ENCODE results near the gene CNTF.

CNTF gene

DNA sequence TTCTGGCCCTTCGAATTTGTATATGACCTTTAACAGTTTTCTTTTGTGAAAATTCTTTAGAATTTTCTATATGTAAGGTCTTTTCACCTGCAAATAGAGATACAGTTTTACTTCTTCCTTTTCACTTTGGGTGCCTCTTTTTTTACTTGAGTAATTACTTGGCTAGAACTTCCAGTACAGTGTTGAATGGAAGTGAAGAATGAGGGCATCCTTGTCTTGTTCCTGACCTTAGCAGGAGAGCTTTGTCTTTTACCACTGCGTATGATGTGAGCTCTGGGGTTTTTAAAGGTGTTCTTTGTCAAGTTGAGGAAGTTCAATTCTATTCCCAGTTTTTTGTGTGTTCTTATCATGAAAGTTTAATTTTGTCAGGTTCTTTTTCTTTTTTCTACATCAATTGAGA, 22.0 kb upstream of the CNTF start:
- Histone ChIP-seq H3K4me1 (ENCODE audit: control insufficient read depth, insufficient read depth, low read length, poor library complexity, severe bottlenecking) (peaks cover 6% of the 10 kb centered on the region), H3K4me3 (ENCODE audit: insufficient read depth, low read depth, low read length, poor library complexity, severe bottlenecking) (no peak overlapping the region), H3K27ac (ENCODE audit: insufficient read depth, low read length, poor library complexity, severe bottlenecking) (no peak overlapping the region), H3K36me3 (ENCODE audit: control insufficient read depth, insufficient read depth, low read length) (no peaks in the 10 kb centered on the region), H3K9me3 (ENCODE audit: control insufficient read depth, low read length) (no peaks in the 10 kb centered on the region), H3K27me3 (replicated peaks; ENCODE audit: control insufficient read depth, insufficient read depth, low read length, poor library complexity, severe bottlenecking) (no peaks in the 10 kb centered on the region)
- no peak for DNase-seq

DNA sequence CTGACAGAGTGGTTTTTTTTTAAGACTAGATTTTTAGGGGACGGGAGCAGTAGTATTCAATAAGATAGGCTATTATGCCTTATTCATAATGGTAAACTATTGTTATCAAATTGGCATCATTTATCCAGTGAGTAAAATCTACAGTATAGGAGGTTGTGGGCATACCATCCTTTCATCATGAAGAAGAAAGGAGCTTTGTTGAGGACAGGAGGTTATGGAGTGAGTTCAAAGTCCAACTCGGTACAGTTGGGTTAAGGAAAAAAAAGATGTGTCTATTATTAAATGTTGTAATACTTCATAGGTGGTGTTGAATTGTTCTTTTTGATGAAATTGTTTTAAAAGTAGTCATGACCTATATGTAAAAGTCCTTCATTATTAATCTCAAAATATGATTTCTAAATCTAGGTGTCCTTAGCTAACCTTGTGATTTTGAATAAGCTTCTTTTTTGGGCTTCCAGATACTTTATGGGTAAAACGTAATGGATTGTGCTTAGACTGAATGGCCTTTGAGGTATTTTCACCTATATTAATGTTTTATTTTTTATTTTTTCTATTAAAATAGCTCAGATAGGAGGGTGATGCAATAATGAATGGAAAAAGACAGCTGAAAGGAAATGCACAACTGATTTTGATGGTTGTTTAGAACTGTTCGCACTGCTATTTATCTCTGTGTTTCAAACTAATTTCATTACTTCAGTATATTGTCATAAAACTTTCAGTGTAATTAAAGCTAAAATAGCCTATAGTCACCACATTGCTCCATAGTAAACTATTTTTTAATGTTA, 15.3 kb upstream of the CNTF start:
- H3K4me3 ChIP-seq (ENCODE audit: insufficient read depth, low read depth, low read length, poor library complexity, severe bottlenecking) = no peak overlapping the region
- H3K9me3 ChIP-seq (ENCODE audit: control insufficient read depth, low read length) = no peaks in the 10 kb centered on the region
- H3K4me1 ChIP-seq (ENCODE audit: control insufficient read depth, insufficient read depth, low read length, poor library complexity, severe bottlenecking) = no peaks in the 10 kb centered on the region
- no peak for DNase-seq
- no peak overlapping the region for H3K27ac ChIP-seq (ENCODE audit: insufficient read depth, low read length, poor library complexity, severe bottlenecking)
- no peaks in the 10 kb centered on the region for H3K27me3 ChIP-seq (replicated peaks; ENCODE audit: control insufficient read depth, insufficient read depth, low read length, poor library complexity, severe bottlenecking)
- H3K36me3 ChIP-seq (ENCODE audit: control insufficient read depth, insufficient read depth, low read length) = peaks cover 25% of the 10 kb centered on the region

DNA sequence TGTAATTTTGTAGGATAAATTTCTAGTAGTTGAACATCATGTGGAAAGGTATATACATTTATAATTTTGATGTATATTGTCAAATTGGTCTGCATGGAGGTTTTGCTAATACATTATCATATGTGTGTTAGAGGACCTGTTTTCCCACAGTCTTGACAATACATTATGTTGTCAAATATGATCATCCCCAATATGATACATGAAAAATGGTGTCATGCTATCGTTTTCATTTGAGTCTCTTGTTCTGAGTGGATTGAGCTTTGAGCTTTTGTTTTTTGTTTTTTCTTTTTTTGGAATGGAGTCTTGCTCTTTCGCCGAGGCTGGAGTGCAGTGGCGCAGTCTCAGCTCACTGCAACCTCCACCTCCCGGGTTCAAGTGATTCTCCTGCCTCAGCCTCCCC, 14.1 kb upstream of the CNTF start:
- Histone ChIP-seq H3K27ac (ENCODE audit: insufficient read depth, low read length, poor library complexity, severe bottlenecking) (no peak overlapping the region), H3K9me3 (ENCODE audit: control insufficient read depth, low read length) (no peaks in the 10 kb centered on the region), H3K27me3 (replicated peaks; ENCODE audit: control insufficient read depth, insufficient read depth, low read length, poor library complexity, severe bottlenecking) (no peaks in the 10 kb centered on the region), H3K4me3 (ENCODE audit: insufficient read depth, low read depth, low read length, poor library complexity, severe bottlenecking) (no peak overlapping the region), H3K4me1 (ENCODE audit: control insufficient read depth, insufficient read depth, low read length, poor library complexity, severe bottlenecking) (no peaks in the 10 kb centered on the region), H3K36me3 (ENCODE audit: control insufficient read depth, insufficient read depth, low read length) (peaks cover 37% of the 10 kb centered on the region)
- no peak for DNase-seq

DNA sequence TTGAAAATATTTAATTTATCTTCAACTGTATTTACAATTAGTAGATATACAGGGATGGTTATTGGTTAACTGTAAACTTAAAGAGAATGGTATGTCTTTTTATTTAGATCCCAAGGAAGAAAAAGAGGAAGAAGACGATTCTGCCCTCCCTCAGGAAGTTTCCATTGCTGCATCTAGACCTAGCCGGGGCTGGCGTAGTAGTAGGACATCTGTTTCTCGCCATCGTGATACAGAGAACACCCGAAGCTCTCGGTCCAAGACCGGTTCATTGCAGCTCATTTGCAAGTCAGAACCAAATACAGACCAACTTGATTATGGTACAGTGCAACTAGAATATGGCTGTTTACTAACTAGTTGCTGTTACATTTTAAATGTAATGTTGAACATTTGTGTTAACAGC, 12.7 kb upstream of the CNTF start:
- no peaks in the 10 kb centered on the region for H3K4me1 ChIP-seq (ENCODE audit: control insufficient read depth, insufficient read depth, low read length, poor library complexity, severe bottlenecking)
- DNase-seq = no peak
- no peaks in the 10 kb centered on the region for H3K9me3 ChIP-seq (ENCODE audit: control insufficient read depth, low read length)
- H3K27me3 ChIP-seq (replicated peaks; ENCODE audit: control insufficient read depth, insufficient read depth, low read length, poor library complexity, severe bottlenecking) = no peaks in the 10 kb centered on the region
- peaks cover 51% of the 10 kb centered on the region for H3K36me3 ChIP-seq (ENCODE audit: control insufficient read depth, insufficient read depth, low read length)
- H3K4me3 ChIP-seq (ENCODE audit: insufficient read depth, low read depth, low read length, poor library complexity, severe bottlenecking) = no peak overlapping the region
- H3K27ac ChIP-seq (ENCODE audit: insufficient read depth, low read length, poor library complexity, severe bottlenecking) = no peak overlapping the region

DNA sequence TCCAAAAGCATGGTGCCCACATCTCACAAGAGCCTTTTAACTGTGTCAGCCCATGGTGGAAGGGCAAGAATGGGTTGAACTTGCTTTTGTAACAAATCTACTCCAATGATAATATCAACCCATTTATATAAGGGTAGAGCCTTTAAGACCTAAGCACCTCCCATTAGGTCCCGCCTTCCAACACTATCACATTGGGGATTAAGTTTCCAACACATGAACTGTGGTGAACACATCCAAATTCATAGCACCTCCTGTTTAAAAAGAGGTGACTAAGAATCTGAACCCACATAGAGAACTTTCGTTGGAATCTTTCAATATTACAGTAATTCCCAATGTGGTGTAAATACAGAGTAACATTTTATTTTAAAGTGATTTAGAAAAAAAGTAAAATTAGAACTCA, 9.2 kb upstream of the CNTF start:
- Histone ChIP-seq H3K9me3 (ENCODE audit: control insufficient read depth, low read length) (no peaks in the 10 kb centered on the region), H3K4me3 (ENCODE audit: insufficient read depth, low read depth, low read length, poor library complexity, severe bottlenecking) (no peak overlapping the region), H3K27me3 (replicated peaks; ENCODE audit: control insufficient read depth, insufficient read depth, low read length, poor library complexity, severe bottlenecking) (no peaks in the 10 kb centered on the region), H3K27ac (ENCODE audit: insufficient read depth, low read length, poor library complexity, severe bottlenecking) (no peak overlapping the region), H3K36me3 (ENCODE audit: control insufficient read depth, insufficient read depth, low read length) (peaks cover 75% of the 10 kb centered on the region), H3K4me1 (ENCODE audit: control insufficient read depth, insufficient read depth, low read length, poor library complexity, severe bottlenecking) (no peaks in the 10 kb centered on the region)
- DNase-seq = no peak

DNA sequence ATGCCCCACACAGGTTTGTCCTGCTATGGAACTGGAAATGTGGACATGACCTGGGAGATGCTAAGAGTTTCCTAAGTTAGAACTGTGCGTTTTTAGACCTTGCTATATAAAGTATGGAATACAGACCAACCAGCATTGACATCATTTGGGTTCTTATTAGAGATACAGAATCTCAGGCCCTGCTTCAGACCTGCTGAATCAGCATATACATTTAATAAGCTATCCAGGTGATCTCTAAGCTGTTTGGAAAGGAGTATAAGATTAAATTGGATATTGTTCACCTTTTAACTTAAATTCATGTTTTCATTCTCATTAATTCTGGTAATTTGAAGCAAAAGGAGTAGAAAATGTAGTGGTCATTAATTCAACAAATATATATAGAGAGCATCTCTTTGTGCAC, 6.9 kb upstream of the CNTF start:
- Histone ChIP-seq H3K9me3 (ENCODE audit: control insufficient read depth, low read length) (no peaks in the 10 kb centered on the region), H3K27ac (ENCODE audit: insufficient read depth, low read length, poor library complexity, severe bottlenecking) (no peak overlapping the region), H3K4me3 (ENCODE audit: insufficient read depth, low read depth, low read length, poor library complexity, severe bottlenecking) (no peak overlapping the region), H3K36me3 (ENCODE audit: control insufficient read depth, insufficient read depth, low read length) (peaks cover 85% of the 10 kb centered on the region), H3K27me3 (replicated peaks; ENCODE audit: control insufficient read depth, insufficient read depth, low read length, poor library complexity, severe bottlenecking) (no peaks in the 10 kb centered on the region), H3K4me1 (ENCODE audit: control insufficient read depth, insufficient read depth, low read length, poor library complexity, severe bottlenecking) (no peaks in the 10 kb centered on the region)
- DNase-seq = no peak

DNA sequence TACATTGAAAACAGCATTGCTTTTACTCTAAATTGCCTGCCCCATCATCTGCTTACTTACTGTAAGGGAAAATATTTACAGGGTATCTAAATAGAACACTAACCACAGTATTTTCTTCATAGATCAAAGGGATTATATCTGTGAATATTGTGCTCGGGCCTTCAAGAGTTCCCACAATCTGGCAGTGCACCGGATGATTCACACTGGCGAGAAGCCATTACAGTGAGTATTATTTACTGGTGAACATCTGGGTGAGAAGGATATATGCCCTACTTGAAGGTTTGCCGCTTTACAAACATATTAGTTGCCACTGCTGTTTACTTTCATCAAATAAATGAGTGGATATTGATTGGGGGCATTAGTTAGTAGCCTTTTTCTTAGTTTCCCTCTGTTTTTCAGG, 5.9 kb upstream of the CNTF start:
- Histone ChIP-seq H3K9me3 (ENCODE audit: control insufficient read depth, low read length) (no peaks in the 10 kb centered on the region), H3K36me3 (ENCODE audit: control insufficient read depth, insufficient read depth, low read length) (peaks cover 78% of the 10 kb centered on the region), H3K4me1 (ENCODE audit: control insufficient read depth, insufficient read depth, low read length, poor library complexity, severe bottlenecking) (no peaks in the 10 kb centered on the region), H3K27me3 (replicated peaks; ENCODE audit: control insufficient read depth, insufficient read depth, low read length, poor library complexity, severe bottlenecking) (no peaks in the 10 kb centered on the region), H3K27ac (ENCODE audit: insufficient read depth, low read length, poor library complexity, severe bottlenecking) (no peak overlapping the region), H3K4me3 (ENCODE audit: insufficient read depth, low read depth, low read length, poor library complexity, severe bottlenecking) (no peak overlapping the region)
- DNase-seq = no peak

DNA sequence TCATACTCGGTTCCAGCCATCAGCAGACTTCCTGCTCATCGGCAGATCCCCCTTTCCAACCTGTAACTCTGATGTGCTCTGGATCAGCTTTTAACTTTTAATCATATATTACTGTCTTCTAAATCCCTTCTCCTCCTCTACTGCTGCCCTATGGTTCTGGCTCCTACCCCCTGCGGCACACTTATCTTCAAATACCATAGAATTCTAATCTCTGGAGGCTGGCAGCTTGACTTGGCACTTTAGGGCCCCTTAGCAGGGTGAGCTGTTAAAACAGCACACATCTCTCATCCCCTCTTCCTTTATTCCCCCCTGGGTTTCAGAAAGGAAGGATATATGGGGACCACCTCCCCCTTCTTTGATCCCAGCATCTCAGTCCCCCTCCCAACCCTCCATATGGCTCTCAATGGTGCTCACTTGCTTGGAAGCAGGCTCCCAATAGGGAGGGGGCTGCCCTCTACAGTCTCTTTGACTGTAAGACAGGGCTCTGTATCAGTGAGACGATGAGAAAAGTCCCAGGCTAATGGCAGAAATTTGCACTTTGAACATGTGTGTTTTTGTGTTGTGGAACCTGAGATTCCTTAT, 4.4 kb upstream of the CNTF start:
- Histone ChIP-seq H3K9me3 (ENCODE audit: control insufficient read depth, low read length) (no peaks in the 10 kb centered on the region), H3K27me3 (replicated peaks; ENCODE audit: control insufficient read depth, insufficient read depth, low read length, poor library complexity, severe bottlenecking) (no peaks in the 10 kb centered on the region), H3K36me3 (ENCODE audit: control insufficient read depth, insufficient read depth, low read length) (peaks cover 63% of the 10 kb centered on the region), H3K4me1 (ENCODE audit: control insufficient read depth, insufficient read depth, low read length, poor library complexity, severe bottlenecking) (no peaks in the 10 kb centered on the region), H3K27ac (ENCODE audit: insufficient read depth, low read length, poor library complexity, severe bottlenecking) (no peak overlapping the region), H3K4me3 (ENCODE audit: insufficient read depth, low read depth, low read length, poor library complexity, severe bottlenecking) (no peak overlapping the region)
- no peak for DNase-seq

DNA sequence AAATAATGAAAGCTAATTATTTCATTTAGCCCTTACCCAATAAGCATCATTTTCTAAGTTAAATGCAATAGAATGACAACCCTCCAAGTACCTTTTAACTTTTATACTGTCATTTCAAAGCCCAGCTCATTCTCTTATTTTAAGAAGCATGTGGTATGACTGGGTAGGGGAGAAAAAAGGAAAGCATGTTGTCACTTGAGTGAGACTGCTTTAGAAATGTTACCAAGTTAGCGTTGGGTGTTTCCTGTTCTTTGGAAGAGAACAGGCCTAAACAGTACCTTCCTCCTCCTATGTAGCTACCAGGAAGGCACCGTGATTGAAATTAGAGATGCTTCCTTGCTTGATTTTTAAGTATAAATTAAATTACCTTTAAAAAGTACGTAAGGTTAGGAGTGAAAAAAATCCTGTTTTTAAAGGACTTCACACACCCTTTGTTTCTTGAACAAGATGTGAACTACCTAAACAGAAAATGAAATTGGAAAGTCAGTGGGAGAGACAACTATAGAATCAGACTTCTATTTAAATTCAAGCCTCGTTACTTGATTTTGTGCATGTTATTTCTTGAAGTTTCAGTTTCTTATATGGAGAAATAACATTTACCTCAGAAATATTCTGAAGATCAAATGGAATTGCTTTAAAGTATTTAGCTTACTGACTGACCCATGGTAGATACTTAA, 741 bp upstream of the CNTF start:
- Histone ChIP-seq H3K4me1 (ENCODE audit: control insufficient read depth, insufficient read depth, low read length, poor library complexity, severe bottlenecking) (no peaks in the 10 kb centered on the region), H3K27ac (ENCODE audit: insufficient read depth, low read length, poor library complexity, severe bottlenecking) (no peak overlapping the region), H3K9me3 (ENCODE audit: control insufficient read depth, low read length) (no peaks in the 10 kb centered on the region), H3K4me3 (ENCODE audit: insufficient read depth, low read depth, low read length, poor library complexity, severe bottlenecking) (no peak overlapping the region), H3K27me3 (replicated peaks; ENCODE audit: control insufficient read depth, insufficient read depth, low read length, poor library complexity, severe bottlenecking) (no peaks in the 10 kb centered on the region), H3K36me3 (ENCODE audit: control insufficient read depth, insufficient read depth, low read length) (peaks cover 60% of the 10 kb centered on the region)
- DNase-seq = no peak

DNA sequence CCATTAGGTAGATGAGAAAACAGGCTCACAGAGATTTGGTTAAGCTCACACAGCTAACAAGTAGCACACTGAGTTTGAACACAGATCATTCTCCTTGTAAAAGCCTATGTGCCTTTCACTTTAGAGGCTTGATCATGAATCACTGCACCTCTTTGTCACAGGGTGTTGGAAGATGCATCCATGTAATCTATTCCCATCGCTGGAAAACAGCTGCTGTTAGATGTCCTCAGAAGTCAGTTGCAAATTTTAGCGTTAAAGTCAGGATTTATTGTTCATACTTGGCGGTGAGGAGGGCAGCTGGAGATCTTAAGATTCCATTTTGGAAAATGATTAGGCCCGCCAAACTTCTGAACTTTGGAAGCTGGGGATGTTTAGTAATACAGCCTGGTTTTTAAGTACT, 2.6 kb downstream of the CNTF start:
- no peak for DNase-seq
- Histone ChIP-seq H3K4me1 (ENCODE audit: control insufficient read depth, insufficient read depth, low read length, poor library complexity, severe bottlenecking) (no peaks in the 10 kb centered on the region), H3K27me3 (replicated peaks; ENCODE audit: control insufficient read depth, insufficient read depth, low read length, poor library complexity, severe bottlenecking) (no peaks in the 10 kb centered on the region), H3K27ac (ENCODE audit: insufficient read depth, low read length, poor library complexity, severe bottlenecking) (no peak overlapping the region), H3K4me3 (ENCODE audit: insufficient read depth, low read depth, low read length, poor library complexity, severe bottlenecking) (no peak overlapping the region), H3K9me3 (ENCODE audit: control insufficient read depth, low read length) (no peaks in the 10 kb centered on the region), H3K36me3 (ENCODE audit: control insufficient read depth, insufficient read depth, low read length) (peaks cover 30% of the 10 kb centered on the region)

All from effector memory CD4-positive, alpha-beta T cell (primary cell).